Neural crest cell (in vitro differentiated cells): ENCODE results near the gene MYO5B. TPM values are rescaled to one million over a fixed set of nuclear protein-coding genes. Genes with fewer than 3 reads are reported as not detected.
A peak's percentile ranks its signal among the peaks of the same experiment; 100 is the strongest.

Experiments used
- DNase-seq: peaks from one replicate; pipeline ENCODE4 v3.0.0; 2021; ENCODE audit warnings: low read depth, mixed read lengths, low spot score
- H3K27ac Mint-ChIP-seq: one replicate; pipeline ENCODE4 v1.8.0; 2021; ENCODE audit warnings: mild to moderate bottlenecking, mixed read lengths; ENCODE audit not compliant: unreplicated experiment
- H3K27me3 Mint-ChIP-seq: 2 replicates; pipeline ENCODE4 v1.8.0; 2021; ENCODE audit warnings: low read depth, mild to moderate bottlenecking, mixed read lengths
- H3K36me3 Mint-ChIP-seq: 2 replicates; pipeline ENCODE4 v1.8.0; 2021; ENCODE audit warnings: low read depth, mild to moderate bottlenecking, mixed read lengths
- H3K4me1 Mint-ChIP-seq: 2 replicates; pipeline ENCODE4 v1.8.0; 2021; ENCODE audit warnings: mixed read lengths
- H3K4me3 Mint-ChIP-seq: one replicate; pipeline ENCODE4 v1.8.0; 2021; ENCODE audit warnings: mild to moderate bottlenecking, mixed read lengths
- H3K9me3 Mint-ChIP-seq: 2 replicates; pipeline ENCODE4 v1.8.0; 2021; ENCODE audit warnings: mixed read lengths
- CTCF ChIP-seq: fragments of 200-600 bp; sonication (generic); conservative IDR thresholded peaks from 2 replicates; pipeline ENCODE4 v1.5.0; 2021; ENCODE audit warnings: antibody characterized with exemption, mild to moderate bottlenecking
- total RNA-seq: library from RNA; stranded (reverse); gene quantifications from 2 replicates; pipeline ENCODE4 v1.2.1, GENCODE V29; 2021

The MYO5B gene
- total RNA-seq, 1 donor from 2014 or later: 0.40 TPM

DNA sequence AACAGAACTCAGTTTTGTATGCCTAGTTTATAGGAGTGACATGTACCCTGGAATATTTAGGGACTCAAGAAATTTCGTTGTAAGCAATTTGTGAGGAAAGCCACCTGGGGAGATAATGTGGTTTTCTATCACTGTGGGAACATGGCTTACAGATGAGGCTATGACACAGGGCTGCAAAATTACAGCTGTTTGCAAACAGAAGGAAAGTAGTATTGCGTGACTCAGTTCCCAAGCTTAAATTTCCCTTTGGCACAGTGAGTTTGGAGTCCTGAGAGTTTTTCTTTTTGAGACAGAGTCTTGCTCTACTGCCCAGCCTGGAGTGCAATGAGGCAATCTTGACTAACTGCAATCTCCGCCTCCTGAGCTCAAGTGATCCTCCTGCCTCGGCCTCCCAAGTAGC is 149.8 kb downstream of the MYO5B start:
- no peak for TF ChIP-seq CTCF
- peaks cover 2% of the 10 kb centered on the region for H3K9me3 Mint-ChIP-seq
- H3K36me3 Mint-ChIP-seq: no peaks in the 10 kb centered on the region
- no peak overlapping the region for H3K4me3 Mint-ChIP-seq
- H3K27ac Mint-ChIP-seq: no peak overlapping the region
- DNase-seq: no peak
- peaks cover 8% of the 10 kb centered on the region for H3K27me3 Mint-ChIP-seq
- H3K4me1 Mint-ChIP-seq: no peaks in the 10 kb centered on the region

- no peak for DNase-seq
Observed at GRCh38 chr18:50044402-50044801, 150.5 kb downstream of the MYO5B start.

GRCh38 chr18:50042611-50043010 is 152.3 kb downstream of the MYO5B start:
- H3K36me3 Mint-ChIP-seq: no peaks in the 10 kb centered on the region
- H3K9me3 Mint-ChIP-seq: peaks cover 2% of the 10 kb centered on the region
- H3K27ac Mint-ChIP-seq: no peak overlapping the region
- no peak for TF ChIP-seq CTCF
- H3K4me1 Mint-ChIP-seq: no peaks in the 10 kb centered on the region
- DNase-seq: no peak
- H3K4me3 Mint-ChIP-seq: no peak overlapping the region
- peaks cover 8% of the 10 kb centered on the region for H3K27me3 Mint-ChIP-seq

More at GRCh38 chr18:50044402-50044801, 150.5 kb downstream of the MYO5B start:
- H3K36me3 Mint-ChIP-seq: no peaks in the 10 kb centered on the region
- no peak overlapping the region for H3K4me3 Mint-ChIP-seq
- no peaks in the 10 kb centered on the region for H3K4me1 Mint-ChIP-seq
- peaks cover 2% of the 10 kb centered on the region for H3K9me3 Mint-ChIP-seq
- TF ChIP-seq CTCF: peak; percentile 39
- peak overlapping the region; percentile 64 for H3K27ac Mint-ChIP-seq
- peaks cover 8% of the 10 kb centered on the region for H3K27me3 Mint-ChIP-seq

DNA sequence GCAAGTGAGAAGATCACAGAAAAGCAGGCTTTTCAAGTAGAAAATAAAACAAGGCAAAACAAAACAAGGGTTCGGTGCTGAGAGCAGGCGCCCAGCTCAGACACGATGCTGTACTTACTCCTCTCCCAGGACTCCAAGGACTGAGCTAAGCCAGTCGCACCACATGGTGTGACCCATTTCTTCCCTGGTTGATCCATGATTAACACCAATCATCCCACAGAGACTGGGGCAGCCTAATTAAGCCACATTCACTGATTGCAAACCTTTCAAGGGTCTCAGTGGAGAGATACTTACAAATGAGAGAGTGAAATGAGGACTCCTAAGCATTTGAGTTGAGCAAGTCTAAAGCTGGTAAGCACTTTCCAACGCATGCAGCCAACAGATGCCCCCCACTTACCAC is 155.2 kb downstream of the MYO5B start:
- Mint-ChIP-seq H3K27me3 (peaks cover 8% of the 10 kb centered on the region), H3K9me3 (no peaks in the 10 kb centered on the region), H3K36me3 (no peaks in the 10 kb centered on the region), H3K4me3 (no peak overlapping the region), H3K4me1 (no peaks in the 10 kb centered on the region), H3K27ac (no peak overlapping the region)
- TF ChIP-seq CTCF: no peak
- DNase-seq: no peak

GRCh38 chr18:50038448-50038847 is 156.5 kb downstream of the MYO5B start:
- no peaks in the 10 kb centered on the region for H3K9me3 Mint-ChIP-seq
- H3K27me3 Mint-ChIP-seq: peaks cover 8% of the 10 kb centered on the region
- TF ChIP-seq CTCF: no peak
- no peaks in the 10 kb centered on the region for H3K4me1 Mint-ChIP-seq
- no peak overlapping the region for H3K27ac Mint-ChIP-seq
- DNase-seq: no peak
- H3K36me3 Mint-ChIP-seq: no peaks in the 10 kb centered on the region
- H3K4me3 Mint-ChIP-seq: no peak overlapping the region

DNA sequence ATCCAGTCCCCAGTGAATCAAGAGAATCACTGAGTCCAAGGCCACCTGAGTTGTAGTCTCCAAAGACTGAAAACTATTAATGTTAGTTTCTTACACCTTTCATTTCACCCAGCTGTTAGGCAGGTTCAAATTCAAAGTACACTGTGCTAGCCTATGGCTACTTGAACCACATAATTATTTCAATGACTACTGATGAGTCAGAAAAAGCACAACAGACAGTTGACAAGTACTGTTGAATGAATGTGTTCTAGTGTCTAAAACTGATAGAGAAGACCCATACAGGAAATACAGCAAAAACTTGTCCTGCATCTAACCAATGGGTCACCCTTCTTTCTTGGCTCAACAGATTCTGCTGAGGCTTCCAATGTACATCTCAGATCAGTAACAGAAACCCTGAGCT is 160.9 kb downstream of the MYO5B start:
- Mint-ChIP-seq H3K4me3 (no peak overlapping the region), H3K36me3 (no peaks in the 10 kb centered on the region), H3K4me1 (no peaks in the 10 kb centered on the region), H3K27ac (no peak overlapping the region), H3K27me3 (peaks cover 10% of the 10 kb centered on the region), H3K9me3 (no peaks in the 10 kb centered on the region)
- no peak for TF ChIP-seq CTCF
- DNase-seq: no peak
